CD8-positive, alpha-beta memory T cell (primary cell): Measurements from ENCODE around the gene IL24. TPM values are rescaled to one million over a fixed set of nuclear protein-coding genes. Genes with fewer than 3 reads are reported as not detected.

Source experiments
- CTCF ChIA-PET: fragments of 350-600 bp; sonication (Branson Sonifier 250); formaldehyde crosslinking; loops from one replicate; lab custom pipeline; 2021; ENCODE audit warnings: antibody characterized with exemption; lab: Charles Lee
- POLR2A ChIA-PET: fragments of 350-600 bp; sonication (Branson Sonifier 250); formaldehyde crosslinking; loops from one replicate; lab custom pipeline; 2021; ENCODE audit warnings: antibody characterized with exemption; lab: Charles Lee
- DNase-seq, 5 donors: peaks; one replicate each; pipeline versions ENCODE4 v3.0.0 to v3.0.0-alpha.2; 2020 to 2022; ENCODE audit warnings: mixed read lengths in 1 of 5
- H3K27ac ChIP-seq: one replicate; pipeline ENCODE4 v1.7.0; 2013; ENCODE audit warnings: low read depth, mild to moderate bottlenecking, low read length, moderate library complexity
- H3K27me3 ChIP-seq: 2 replicates; pipeline ENCODE4 v1.7.0; 2013; ENCODE audit warnings: low read length, mild to moderate bottlenecking; ENCODE audit not compliant: insufficient read depth, poor library complexity, severe bottlenecking
- H3K36me3 ChIP-seq: 2 replicates; pipeline ENCODE4 v1.7.0; 2013; ENCODE audit warnings: mild to moderate bottlenecking, low read length, moderate library complexity; ENCODE audit not compliant: insufficient read depth
- H3K4me1 ChIP-seq: 2 replicates; pipeline ENCODE4 v1.7.0; 2013; ENCODE audit warnings: mild to moderate bottlenecking, low read length, moderate library complexity; ENCODE audit not compliant: insufficient read depth
- H3K4me3 ChIP-seq: 2 replicates; pipeline ENCODE4 v1.7.0; 2013; ENCODE audit warnings: mild to moderate bottlenecking, low read length
- H3K9me3 ChIP-seq: 2 replicates; pipeline ENCODE4 v1.7.0; 2013; ENCODE audit warnings: mild to moderate bottlenecking, low read length
- H3K27ac Mint-ChIP-seq, 8 donors: one replicate each; pipeline ENCODE4 v1.8.0; 2020 to 2021; ENCODE audit warnings: mixed read lengths in 8 of 8, mild to moderate bottlenecking in 6 of 8, inconsistent platforms in 3 of 8, moderate library complexity in 3 of 8
- H3K27me3 Mint-ChIP-seq, 2 donors: one replicate each; pipeline ENCODE4 v1.8.0; 2020 to 2021; ENCODE audit warnings: mixed read lengths in 2 of 2, mild to moderate bottlenecking in 1 of 2, moderate library complexity in 1 of 2
- H3K36me3 Mint-ChIP-seq, 3 donors: one replicate each; pipeline ENCODE4 v1.8.0; 2020 to 2021; ENCODE audit warnings: mixed read lengths in 3 of 3, inconsistent platforms in 1 of 3, mild to moderate bottlenecking in 1 of 3
- H3K4me1 Mint-ChIP-seq, 3 donors: one replicate each; pipeline ENCODE4 v1.8.0; 2020 to 2021; ENCODE audit warnings: mixed read lengths in 3 of 3, inconsistent platforms in 1 of 3, mild to moderate bottlenecking in 1 of 3
- H3K4me3 Mint-ChIP-seq, 7 donors: one replicate each; pipeline ENCODE4 v1.8.0; 2020 to 2021; ENCODE audit warnings: mixed read lengths in 7 of 7, mild to moderate bottlenecking in 6 of 7, moderate library complexity in 4 of 7, inconsistent platforms in 2 of 7
- H3K9me3 Mint-ChIP-seq, 5 donors: one replicate each; pipeline ENCODE4 v1.8.0; 2020 to 2022; ENCODE audit warnings: mixed read lengths in 5 of 5, mild to moderate bottlenecking in 3 of 5, moderate library complexity in 2 of 5, inconsistent platforms in 1 of 5
- polyA plus RNA-seq: library from polyadenylated mRNA; unstranded; fragments of 300-500 nt; fragmentation: Illumina TruSeq; gene quantifications from one replicate; pipeline ENCODE4 v1.2.3, GENCODE V29; 2021
- total RNA-seq, 2 experiments: library from RNA; stranded (reverse); gene quantifications; one replicate each; pipeline ENCODE4 v1.2.3, GENCODE V29; 2021

Gene IL24
- total and polyA plus RNA-seq, 3 experiments from 2014 or later = 2.0 to 22.5 (median 2.9) TPM

GRCh38 chr1:206898915-206899431 lies 1.7 kb downstream of the IL24 start:
- H3K36me3 Mint-ChIP-seq = peaks cover under 1 to 29% (median 11%) of the 10 kb centered on the region in 3 donors
- no peak for DNase-seq
- no peak overlapping the region for H3K4me3 Mint-ChIP-seq
- H3K27ac ChIP-seq = no peak overlapping the region
- peaks cover 5% of the 10 kb centered on the region for H3K36me3 ChIP-seq
- peaks cover 17% of the 10 kb centered on the region for H3K4me1 ChIP-seq
- H3K4me3 ChIP-seq = no peak overlapping the region
- POLR2A ChIA-PET = no interaction called here
- peak overlapping the region in 4 of 8 donors; percentile 6 to 91 (median 64) for H3K27ac Mint-ChIP-seq
- CTCF ChIA-PET = interaction anchor here (1.9 kb wide), 1 partner anchor 13 kb away, joined by 8 read pairs; no protein-coding TSS in a partner anchor
- peaks cover 0 to 5% of the 10 kb centered on the region in 2 donors for H3K27me3 Mint-ChIP-seq
- no peaks in the 10 kb centered on the region for H3K9me3 Mint-ChIP-seq
- peaks cover 24 to 44% (median 25%) of the 10 kb centered on the region in 3 donors for H3K4me1 Mint-ChIP-seq
- no peaks in the 10 kb centered on the region for H3K9me3 ChIP-seq
- no peaks in the 10 kb centered on the region for H3K27me3 ChIP-seq

- no peak for DNase-seq
- Mint-ChIP-seq H3K27ac (peak overlapping the region in 6 of 8 donors; percentile 59 to 87 (median 72)), H3K4me3 (no peak overlapping the region), H3K27me3 (no peaks in the 10 kb centered on the region), H3K36me3 (peaks cover 8 to 37% (median 15%) of the 10 kb centered on the region in 3 donors), H3K4me1 (peaks cover 32 to 52% (median 32%) of the 10 kb centered on the region in 3 donors), H3K9me3 (no peaks in the 10 kb centered on the region)
- Histone ChIP-seq H3K27me3 (no peaks in the 10 kb centered on the region), H3K36me3 (peaks cover 12% of the 10 kb centered on the region), H3K9me3 (no peaks in the 10 kb centered on the region), H3K27ac (no peak overlapping the region), H3K4me3 (no peak overlapping the region), H3K4me1 (peaks cover 24% of the 10 kb centered on the region)
- ChIA-PET POLR2A (interaction anchor here (1.9 kb wide), 1 partner anchor 9 kb away, joined by 10 read pairs; no protein-coding TSS in a partner anchor), CTCF (interaction anchor here (0.6 to 1.9 kb wide), 5 partner anchors 9 to 164 kb away, joined by 3 to 11 read pairs (median 7); partner anchors contain the start of gene IL20)
These were observed 2.5 kb downstream of the IL24 start for GRCh38 chr1:206899717-206900116.

GRCh38 chr1:206900149-206900548 lies 2.9 kb downstream of the IL24 start:
- Mint-ChIP-seq H3K9me3 (no peaks in the 10 kb centered on the region), H3K36me3 (peaks cover 10 to 41% (median 18%) of the 10 kb centered on the region in 3 donors), H3K4me3 (no peak overlapping the region), H3K4me1 (peaks cover 36 to 56% (median 37%) of the 10 kb centered on the region in 3 donors), H3K27me3 (no peaks in the 10 kb centered on the region), H3K27ac (peak overlapping the region; percentile 57 to 92 (median 72))
- no peak overlapping the region for H3K27ac ChIP-seq
- H3K36me3 ChIP-seq = peaks cover 17% of the 10 kb centered on the region
- ChIA-PET POLR2A (interaction anchor here (1.3 to 1.9 kb wide), 2 partner anchors 9 to 19 kb away, joined by 5 to 10 read pairs; no protein-coding TSS in a partner anchor), CTCF (interaction anchor here (0.6 to 1.9 kb wide), 7 partner anchors 9 to 166 kb away, joined by 3 to 11 read pairs (median 3); partner anchors contain the start of gene IL20)
- H3K4me1 ChIP-seq = peaks cover 28% of the 10 kb centered on the region
- no peaks in the 10 kb centered on the region for H3K27me3 ChIP-seq
- no peak overlapping the region for H3K4me3 ChIP-seq
- DNase-seq = no peak
- no peaks in the 10 kb centered on the region for H3K9me3 ChIP-seq

GRCh38 chr1:206901944-206902343 lies 4.7 kb downstream of the IL24 start:
- peak overlapping the region in 4 of 8 donors; percentile 36 to 89 (median 54) for H3K27ac Mint-ChIP-seq
- Histone ChIP-seq H3K36me3 (peaks cover 23% of the 10 kb centered on the region), H3K4me1 (peaks cover 45% of the 10 kb centered on the region), H3K4me3 (no peak overlapping the region), H3K27me3 (no peaks in the 10 kb centered on the region), H3K27ac (no peak overlapping the region), H3K9me3 (no peaks in the 10 kb centered on the region)
- ChIA-PET CTCF (interaction anchor here (1.1 kb wide), 1 partner anchor 10 kb away, joined by 4 read pairs; no protein-coding TSS in a partner anchor), POLR2A (no interaction called here)
- no peaks in the 10 kb centered on the region for H3K27me3 Mint-ChIP-seq
- no peak for DNase-seq
- peaks cover 10 to 58% (median 25%) of the 10 kb centered on the region in 3 donors for H3K36me3 Mint-ChIP-seq
- H3K9me3 Mint-ChIP-seq = no peaks in the 10 kb centered on the region
- H3K4me3 Mint-ChIP-seq = no peak overlapping the region
- peaks cover 53 to 74% (median 54%) of the 10 kb centered on the region in 3 donors for H3K4me1 Mint-ChIP-seq

GRCh38 chr1:206902702-206903101 lies 5.5 kb downstream of the IL24 start:
- CTCF ChIA-PET = interaction anchor here (1.8 kb wide), 1 partner anchor 38 kb away, joined by 4 read pairs; the partner anchor contains the start of gene IL20
- Histone ChIP-seq H3K4me1 (peaks cover 52% of the 10 kb centered on the region), H3K4me3 (no peak overlapping the region), H3K9me3 (no peaks in the 10 kb centered on the region), H3K27me3 (no peaks in the 10 kb centered on the region), H3K36me3 (peaks cover 29% of the 10 kb centered on the region), H3K27ac (no peak overlapping the region)
- POLR2A ChIA-PET = interaction anchor here (0.8 to 1.5 kb wide), 2 partner anchors 19 to 23 kb away, joined by 3 to 4 read pairs; partner anchors contain the start of gene FCMR
- no peak for DNase-seq
- Mint-ChIP-seq H3K27me3 (no peaks in the 10 kb centered on the region), H3K4me1 (peaks cover 57 to 77% (median 61%) of the 10 kb centered on the region in 3 donors), H3K27ac (peak overlapping the region in 7 of 8 donors; percentile 42 to 82 (median 64)), H3K4me3 (no peak overlapping the region), H3K36me3 (peaks cover 10 to 64% (median 25%) of the 10 kb centered on the region in 3 donors), H3K9me3 (no peaks in the 10 kb centered on the region)

- Mint-ChIP-seq H3K27me3 (no peaks in the 10 kb centered on the region), H3K27ac (peak overlapping the region in 7 of 8 donors; percentile 28 to 88 (median 68)), H3K4me3 (no peak overlapping the region), H3K36me3 (peaks cover 11 to 73% (median 31%) of the 10 kb centered on the region in 3 donors), H3K4me1 (peaks cover 66 to 86% (median 68%) of the 10 kb centered on the region in 3 donors), H3K9me3 (no peaks in the 10 kb centered on the region)
- ChIA-PET CTCF (interaction anchor here (1.8 kb wide), 1 partner anchor 39 kb away, joined by 4 read pairs; the partner anchor contains the start of gene IL20), POLR2A (interaction anchor here (0.8 to 1.5 kb wide), 2 partner anchors 18 to 22 kb away, joined by 3 to 4 read pairs; partner anchors contain the start of gene FCMR)
- DNase-seq = no peak
- H3K36me3 ChIP-seq = peaks cover 37% of the 10 kb centered on the region
- no peaks in the 10 kb centered on the region for H3K9me3 ChIP-seq
- no peaks in the 10 kb centered on the region for H3K27me3 ChIP-seq
- H3K4me1 ChIP-seq = peaks cover 62% of the 10 kb centered on the region
- H3K4me3 ChIP-seq = no peak overlapping the region
- H3K27ac ChIP-seq = no peak overlapping the region
These were observed 6.4 kb downstream of the IL24 start for GRCh38 chr1:206903687-206904086.

- Mint-ChIP-seq H3K4me3 (peak overlapping the region in 5 of 7 donors; percentile 9 to 64 (median 51)), H3K27me3 (no peaks in the 10 kb centered on the region), H3K4me1 (peaks cover 67 to 86% (median 69%) of the 10 kb centered on the region in 3 donors), H3K27ac (peak overlapping the region; percentile 42 to 91 (median 85)), H3K36me3 (peaks cover 15 to 77% (median 35%) of the 10 kb centered on the region in 3 donors), H3K9me3 (no peaks in the 10 kb centered on the region)
- DNase-seq = no peak
- H3K4me1 ChIP-seq = peaks cover 67% of the 10 kb centered on the region
- POLR2A ChIA-PET = interaction anchor here (1.3 to 2.2 kb wide), 4 partner anchors 11 to 170 kb away, joined by 3 to 10 read pairs (median 3); partner anchors contain the start of gene FCMR
- no peaks in the 10 kb centered on the region for H3K27me3 ChIP-seq
- no peaks in the 10 kb centered on the region for H3K9me3 ChIP-seq
- no peak overlapping the region for H3K4me3 ChIP-seq
- H3K36me3 ChIP-seq = peaks cover 37% of the 10 kb centered on the region
- CTCF ChIA-PET = interaction anchor here (1.2 to 3.9 kb wide), 4 partner anchors 29 to 170 kb away, joined by 3 to 18 read pairs (median 4); partner anchors contain the start of gene IL20
- no peak overlapping the region for H3K27ac ChIP-seq
These were observed 7.3 kb downstream of the IL24 start for GRCh38 chr1:206904423-206905142.
